ENCODE measurements around the gene HP.
"Not testable (repeated sequence)": the region's sequence is repeated elsewhere in the genome, so short reads cannot be mapped to it uniquely, and the experiment has no call there.

HP gene, protein sequence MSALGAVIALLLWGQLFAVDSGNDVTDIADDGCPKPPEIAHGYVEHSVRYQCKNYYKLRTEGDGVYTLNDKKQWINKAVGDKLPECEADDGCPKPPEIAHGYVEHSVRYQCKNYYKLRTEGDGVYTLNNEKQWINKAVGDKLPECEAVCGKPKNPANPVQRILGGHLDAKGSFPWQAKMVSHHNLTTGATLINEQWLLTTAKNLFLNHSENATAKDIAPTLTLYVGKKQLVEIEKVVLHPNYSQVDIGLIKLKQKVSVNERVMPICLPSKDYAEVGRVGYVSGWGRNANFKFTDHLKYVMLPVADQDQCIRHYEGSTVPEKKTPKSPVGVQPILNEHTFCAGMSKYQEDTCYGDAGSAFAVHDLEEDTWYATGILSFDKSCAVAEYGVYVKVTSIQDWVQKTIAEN

DNA sequence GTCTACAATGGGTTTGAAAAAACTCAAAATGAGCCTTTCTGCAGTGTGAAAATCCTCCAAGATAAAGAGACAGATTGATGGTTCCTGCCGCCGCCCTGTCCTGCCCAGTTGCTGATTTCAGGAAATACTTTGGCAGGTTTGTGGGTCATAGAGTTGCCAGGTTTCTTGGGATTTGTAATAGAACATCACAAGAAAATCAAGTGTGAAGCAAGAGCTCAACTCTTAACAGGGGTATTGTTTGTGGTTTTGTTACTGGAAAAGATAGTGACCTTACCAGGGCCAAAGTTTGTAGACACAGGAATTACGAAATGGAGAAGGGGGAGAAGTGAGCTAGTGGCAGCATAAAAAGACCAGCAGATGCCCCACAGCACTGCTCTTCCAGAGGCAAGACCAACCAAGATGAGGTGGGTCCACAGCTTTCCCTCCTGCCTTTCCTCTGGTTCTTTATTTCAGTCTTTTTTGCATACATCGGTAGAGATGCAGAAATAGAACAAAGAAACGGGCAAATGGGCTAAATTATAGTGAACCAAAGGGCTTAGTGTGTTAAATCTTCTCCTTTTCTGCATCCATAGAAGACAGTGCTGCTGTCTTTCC, at the start of gene HP:
HP (plus strand) TSS at position 252 of the 594 bp plus-strand sequence; CDS start at position 400, 148 bp downstream.
- not testable (repeated sequence) for DNase-seq

DNA sequence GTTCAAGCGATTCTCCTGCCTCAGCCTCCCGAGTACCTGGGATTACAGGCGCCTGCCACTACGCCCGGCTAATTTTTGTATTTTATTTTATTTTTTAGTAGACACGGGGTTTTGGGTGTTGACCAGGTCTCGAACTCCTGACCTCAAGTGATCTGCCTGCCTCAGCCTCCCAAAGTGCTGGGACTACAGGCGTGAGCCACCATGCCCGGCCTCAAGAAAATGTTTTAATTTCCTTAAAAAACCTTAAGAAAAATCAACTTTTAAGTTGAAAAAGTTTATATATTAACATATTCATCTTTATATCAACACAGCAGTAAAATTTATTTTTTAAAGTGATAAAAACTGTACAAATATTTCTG, 46.3 kb upstream of the HP start:
- DNase-seq = not testable (repeated sequence)

DNA sequence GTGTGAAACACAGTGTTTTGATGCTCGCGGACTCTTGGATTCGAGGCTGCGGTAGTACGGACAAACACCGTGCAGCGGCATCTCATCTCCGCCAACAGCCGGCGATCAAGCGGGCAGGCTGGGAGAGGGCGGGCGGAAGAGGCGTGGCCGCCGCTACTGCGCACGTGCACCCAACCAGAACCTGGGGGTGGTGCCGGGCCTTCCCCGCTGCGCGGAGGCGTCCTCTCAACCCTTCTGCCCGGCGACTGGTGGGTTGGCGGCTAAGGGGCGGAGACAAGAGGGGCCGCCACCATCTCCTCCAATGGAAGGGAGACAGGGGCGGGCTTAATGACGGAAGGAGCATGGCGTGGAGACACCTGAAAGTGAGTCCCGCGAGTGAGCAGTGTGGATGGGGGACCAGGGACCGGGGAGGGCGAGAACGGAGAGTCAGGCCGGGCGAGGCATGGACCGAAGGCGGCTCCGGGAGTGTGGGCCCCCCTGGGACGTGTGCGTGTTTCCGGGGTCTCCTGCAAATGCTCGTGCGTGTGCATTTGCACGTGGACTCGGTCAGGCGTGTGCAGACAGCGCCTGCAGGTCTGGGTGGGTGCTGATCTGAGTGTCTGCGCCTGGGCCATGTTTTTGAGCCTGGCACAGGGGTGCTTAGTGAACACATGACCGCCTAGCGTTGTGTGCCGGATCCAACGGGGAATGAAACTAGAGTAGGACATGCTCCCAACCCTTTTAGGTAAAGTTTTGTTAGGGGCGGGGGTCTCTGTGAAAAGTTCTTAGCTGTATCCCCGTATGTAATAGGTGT, 45.7 kb upstream of the HP start, which contains the start of gene DHODH:
DHODH (plus strand) TSS at position 321 of the 793 bp plus-strand sequence; CDS start at position 342, 21 bp downstream.
- DNase-seq = peak; percentile 97 to 98

DNA sequence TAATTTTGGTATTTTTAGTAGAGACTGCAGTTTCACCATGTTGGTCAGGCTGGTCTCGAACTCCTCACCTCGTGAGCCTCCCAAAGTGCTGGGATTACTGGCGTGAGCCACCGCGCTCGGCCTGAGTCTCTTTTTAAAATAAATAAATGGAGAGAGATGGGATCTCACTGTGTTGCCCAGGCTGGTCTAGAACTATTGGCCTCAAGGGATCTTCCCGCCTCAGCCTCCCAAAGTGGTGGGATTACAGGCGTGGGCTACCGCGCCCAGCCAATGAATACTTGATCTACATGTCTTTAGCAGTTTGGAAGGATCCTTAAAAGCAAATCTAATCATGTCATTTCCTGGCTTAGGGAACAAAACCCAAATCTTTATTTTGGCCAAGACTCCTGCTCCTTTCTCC, 44.5 kb upstream of the HP start:
- DNase-seq = no peak

DNA sequence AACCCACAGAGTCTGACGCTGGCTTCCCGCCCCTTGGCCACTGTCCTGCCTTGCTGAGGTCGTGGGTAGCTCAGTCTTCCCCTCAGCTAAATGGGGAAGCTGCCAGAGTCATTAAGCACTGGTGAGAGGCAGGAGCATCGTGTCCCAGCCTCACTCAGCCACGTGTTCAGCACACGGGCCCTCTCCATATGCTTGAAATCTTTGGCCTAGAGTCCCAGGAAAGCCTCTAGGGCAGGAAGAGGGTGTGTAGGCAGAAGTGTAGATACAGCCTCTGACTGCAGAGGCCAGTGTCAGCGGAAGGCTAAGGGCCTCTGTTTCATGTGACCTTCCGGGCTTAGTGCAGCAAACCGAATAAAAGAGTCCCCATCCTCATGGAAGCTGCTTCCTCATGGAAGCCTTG, 41.7 kb upstream of the HP start:
- no peak for DNase-seq

DNA sequence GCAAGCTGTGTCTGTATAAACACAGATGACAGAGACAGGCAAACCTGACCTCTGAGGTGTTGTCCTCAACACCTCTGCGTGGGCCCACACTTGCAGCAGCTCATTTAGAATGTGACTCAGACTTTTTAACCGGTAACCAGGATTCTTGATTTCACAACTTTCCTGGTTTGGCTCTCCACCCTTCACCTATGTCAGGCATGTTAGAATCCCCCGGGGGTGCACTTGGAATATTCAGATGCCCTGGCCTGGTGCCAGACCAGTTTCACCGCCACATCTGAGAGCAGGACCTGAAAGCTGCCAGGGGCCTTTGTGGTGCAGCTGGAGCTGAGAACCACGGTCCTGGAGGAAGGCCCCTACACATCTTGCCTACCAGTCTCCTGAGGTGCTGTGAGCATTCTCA, 40.9 kb upstream of the HP start:
- no peak for DNase-seq

DNA sequence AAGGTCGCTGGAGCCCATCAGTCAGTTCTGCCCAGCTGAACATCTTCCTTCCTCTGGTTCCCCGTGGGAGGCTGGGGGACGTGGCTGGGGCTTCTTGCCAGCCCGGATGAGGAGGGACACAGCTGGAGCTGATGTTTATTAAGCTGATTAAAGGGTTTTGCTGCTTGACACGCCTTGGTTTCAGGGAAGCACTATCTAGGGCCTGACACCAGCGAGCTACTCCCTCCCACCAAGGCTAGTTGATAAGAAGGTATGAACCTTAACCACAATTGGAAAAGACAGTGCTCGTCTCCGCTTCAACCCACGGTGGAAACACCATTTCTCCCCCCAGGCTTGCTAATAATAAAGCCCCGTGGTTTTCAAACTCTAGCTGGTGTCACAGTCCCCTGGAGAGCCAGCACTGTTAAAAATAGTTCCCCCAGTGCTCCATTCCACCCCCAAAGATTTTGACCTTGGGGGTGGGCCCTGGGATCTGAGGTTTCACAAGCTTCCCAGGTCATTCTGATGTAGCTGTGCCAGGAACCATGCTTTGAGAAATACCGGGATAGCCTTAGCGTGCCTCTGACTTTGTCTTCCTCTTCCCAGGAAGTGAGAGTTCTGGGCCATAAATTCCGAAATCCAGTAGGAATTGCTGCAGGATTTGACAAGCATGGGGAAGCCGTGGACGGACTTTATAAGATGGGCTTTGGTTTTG, 40.3 kb upstream of the HP start:
- no peak for DNase-seq

DNA sequence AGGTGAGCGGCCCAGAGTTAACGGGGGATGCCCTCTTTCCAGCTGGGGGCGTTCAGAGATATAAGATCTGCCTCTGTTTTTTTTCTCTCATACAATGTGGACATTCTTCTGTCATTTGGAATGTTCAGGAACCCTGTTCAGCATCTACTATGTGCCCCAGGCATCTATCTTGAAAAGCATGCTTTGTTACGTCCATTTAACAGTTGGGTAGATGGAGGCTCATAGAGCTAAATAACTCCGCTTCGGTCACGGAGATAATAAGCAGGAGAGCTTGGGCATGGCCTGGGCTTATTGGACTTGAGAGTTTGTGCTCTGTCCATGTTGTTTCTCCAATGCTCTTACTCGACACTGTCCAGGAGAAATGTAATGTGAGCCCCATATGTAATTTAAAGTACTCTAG, 39.6 kb upstream of the HP start:
- no peak for DNase-seq

DNA sequence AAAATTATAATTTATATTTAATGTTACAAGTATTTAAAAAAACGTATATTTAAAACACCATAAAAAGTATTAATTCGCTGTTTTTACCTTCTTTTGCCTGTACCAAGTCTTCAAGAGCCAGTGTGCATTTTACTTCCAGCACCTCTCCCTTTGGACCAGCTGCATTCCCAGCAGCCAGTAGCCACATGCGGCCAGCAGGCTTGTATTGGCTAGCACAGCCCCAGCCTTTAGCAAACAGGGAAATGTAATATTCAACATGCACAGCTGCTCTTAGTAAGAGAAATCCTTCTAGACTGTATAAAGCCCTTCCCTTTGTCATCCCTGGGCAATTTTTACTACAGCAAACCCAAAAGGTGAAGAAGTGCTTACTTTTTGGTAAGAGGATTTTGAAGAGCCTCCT, 39.2 kb upstream of the HP start:
- no peak for DNase-seq

DNA sequence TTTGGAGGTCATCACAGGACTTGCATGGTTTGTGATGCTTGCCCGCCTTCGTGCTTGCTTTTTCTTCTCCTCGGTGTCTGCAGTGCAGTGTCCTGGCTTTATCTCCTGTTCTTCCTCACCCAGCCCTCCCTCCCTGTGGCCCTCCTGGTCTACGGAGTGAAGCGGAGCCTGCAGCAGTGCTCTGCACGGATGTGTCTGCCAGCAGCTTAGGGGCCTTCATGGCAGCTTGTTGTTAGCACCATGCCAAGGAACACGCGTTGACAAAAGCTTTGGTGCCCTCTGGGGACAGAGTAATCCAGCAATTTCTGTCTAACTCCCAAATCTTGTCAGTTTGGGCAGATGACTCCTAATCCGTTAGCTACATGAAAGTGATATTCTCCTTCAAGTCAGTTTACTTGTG, 35.8 kb upstream of the HP start:
- no peak for DNase-seq

DNA sequence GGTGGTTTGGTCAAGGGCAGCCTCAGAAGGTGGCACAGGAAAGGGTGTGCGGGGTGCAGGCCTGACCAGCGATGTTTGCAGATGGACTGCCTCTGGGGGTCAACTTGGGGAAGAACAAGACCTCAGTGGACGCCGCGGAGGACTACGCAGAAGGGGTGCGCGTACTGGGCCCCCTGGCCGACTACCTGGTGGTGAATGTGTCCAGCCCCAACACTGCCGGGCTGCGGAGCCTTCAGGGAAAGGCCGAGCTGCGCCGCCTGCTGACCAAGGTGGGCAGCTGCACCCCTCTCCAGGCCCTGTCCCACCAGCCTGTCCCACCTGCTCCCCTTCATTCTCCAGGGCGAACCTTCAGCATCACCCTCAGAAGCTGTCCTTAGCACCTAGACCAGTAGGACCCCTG, 33.3 kb upstream of the HP start:
- no peak for DNase-seq

DNA sequence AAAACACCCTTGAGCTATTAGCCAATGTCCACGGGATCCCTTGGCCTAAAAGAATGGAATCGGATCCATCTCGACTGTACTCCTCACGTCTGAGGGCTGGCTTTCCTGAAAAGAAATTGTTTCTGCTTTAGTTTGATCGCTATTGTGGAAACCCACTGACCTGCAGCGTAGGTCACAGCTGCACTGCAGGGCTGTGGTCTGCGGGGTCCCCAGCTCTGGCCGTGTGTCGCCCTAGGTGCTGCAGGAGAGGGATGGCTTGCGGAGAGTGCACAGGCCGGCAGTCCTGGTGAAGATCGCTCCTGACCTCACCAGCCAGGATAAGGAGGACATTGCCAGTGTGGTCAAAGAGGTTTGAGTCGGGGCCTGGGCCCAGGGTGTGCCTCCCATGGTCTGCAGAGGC, 32.2 kb upstream of the HP start:
- DNase-seq = no peak

DNA sequence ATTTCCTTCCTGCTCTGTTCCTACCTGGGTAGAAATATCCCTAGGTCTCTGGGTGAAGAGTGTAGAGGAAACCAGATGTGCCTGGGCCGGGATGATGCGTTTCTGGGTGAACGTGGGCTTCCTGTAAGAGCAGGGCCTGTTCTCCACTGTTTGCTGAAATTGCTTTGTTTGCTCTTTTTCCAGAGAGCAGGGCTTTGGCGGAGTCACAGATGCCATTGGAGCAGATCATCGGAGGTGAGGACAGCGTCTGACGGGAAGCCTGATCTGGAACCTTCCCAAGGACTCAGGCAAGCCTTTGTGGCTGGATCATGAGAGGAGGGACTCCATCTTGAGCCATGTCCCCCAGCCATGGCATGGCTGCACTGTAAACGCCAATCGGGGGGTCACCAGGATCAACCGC, 30.3 kb upstream of the HP start:
- no peak for DNase-seq

DNA sequence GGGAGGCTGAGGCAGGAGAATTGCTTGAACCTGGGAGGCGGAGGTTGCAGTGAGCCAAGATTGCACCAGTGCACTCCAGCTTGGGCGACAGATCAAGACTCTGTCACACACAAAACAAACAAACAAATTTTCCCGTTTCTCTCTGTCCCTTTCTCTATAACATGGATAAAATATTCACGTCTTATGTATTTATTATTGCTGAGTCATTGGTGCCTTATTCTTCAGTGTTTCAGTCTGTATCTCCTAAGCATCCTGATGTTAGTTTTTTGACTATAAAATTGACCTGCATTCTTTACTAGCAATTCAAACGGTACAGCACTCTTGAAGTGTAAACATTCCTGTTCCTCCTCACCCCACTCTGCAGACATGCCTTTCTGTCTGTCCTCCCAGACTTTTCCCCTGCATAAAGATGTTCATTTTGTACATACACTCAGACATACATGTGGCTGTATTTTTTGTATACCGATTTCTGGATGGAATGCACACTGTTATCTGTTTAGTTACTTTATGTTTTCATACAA, 29.4 kb upstream of the HP start:
- no peak for DNase-seq

DNA sequence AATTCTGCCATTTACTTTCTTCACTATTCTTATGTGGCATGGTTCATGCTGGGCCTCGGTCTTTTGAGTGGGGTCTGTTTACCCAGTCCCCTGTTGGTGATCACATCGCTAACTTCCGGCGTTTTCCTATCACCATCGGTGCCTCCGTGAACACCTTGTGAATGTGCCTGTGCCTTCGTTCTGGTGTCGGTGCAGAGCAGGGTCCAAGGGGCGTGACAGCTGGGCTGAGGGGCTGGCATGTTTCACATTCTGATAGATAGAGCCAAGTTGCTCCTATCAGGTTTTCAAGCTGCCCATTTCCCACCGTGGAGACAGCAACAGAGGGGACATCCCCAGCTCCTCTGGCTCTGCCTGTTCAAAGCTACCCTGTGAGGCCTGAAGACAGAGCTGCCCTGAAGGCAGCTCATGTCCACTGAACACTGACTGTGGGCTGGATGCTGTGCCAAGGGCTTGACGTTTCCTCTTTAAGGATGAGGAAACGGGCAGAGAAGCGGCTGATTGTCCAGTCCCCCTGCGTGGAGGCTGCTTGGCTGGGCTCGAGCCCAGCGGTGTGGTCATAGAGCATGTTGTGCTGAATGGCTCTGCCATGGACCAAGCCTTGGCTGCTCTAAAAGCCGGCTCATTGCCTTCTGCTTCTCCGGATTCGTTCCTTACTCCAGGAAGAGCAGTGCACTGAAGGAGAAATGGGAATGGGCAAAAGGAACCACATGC, 28.7 kb upstream of the HP start:
- DNase-seq = no peak

DNA sequence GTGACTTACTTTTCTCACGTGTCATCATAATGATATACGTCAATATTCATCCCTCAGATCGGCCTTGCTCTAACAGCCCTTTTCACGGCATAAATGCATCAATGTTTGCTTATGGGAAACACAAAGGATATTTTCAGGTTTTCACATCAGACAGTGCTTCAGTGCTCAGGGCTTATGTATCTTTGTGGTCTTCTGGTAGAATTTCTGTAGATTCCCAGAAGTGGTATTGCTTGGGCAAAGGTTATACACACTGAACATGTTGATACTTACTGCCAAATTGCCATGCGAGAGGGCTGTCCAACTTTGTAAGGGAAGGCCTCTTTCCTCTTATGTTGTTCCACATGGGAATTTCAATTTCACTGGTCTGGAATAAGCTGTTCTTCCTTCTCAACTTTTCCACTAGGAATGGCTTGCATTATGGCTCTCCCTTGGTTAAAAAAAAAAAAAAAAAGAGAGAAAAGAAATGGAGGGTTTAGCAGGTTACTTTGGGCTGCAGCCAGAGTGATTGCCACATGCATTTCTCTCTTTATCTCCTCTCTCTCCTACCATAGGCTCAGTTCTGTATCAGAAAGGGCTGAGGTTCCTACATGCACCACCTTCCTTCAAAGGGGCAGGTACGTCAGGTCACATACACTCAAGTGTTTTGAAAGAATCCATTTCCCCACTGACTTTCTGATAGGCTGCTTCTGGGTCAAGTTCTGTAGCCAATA, 26.5 kb upstream of the HP start:
- no peak for DNase-seq

DNA sequence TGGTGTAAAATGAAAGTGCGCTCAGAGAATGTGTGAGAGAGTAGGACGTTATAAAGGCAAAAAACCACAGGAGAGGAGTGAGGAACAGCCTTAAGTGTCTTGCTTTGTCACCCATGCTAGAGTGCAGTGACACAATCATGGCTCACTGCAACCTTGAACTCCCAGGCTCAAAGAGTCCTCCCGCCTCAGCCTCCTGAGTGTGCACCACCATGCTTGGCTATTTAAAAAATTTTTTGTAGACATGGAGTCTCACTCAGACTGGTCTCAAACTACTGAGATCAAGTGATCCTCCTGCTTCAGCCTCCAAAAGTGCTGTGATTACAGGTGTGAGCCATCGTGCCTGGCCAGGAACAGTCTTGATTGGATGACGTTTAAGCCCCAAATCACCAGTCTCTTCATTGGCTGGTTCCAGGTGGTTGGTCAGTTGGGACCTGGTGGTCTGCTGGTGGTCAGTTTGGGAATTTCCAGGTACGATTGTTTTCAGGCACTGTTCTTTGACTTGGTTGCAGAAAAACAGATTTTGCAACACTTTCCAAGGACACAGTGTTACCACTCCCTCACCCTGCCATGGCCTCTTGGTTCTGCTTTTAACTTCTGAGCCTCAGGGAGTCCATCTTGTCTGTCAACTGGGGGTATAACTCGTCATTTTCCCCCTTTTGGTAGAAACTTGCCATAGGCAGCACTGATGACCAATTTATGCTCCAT, 24.6 kb upstream of the HP start:
- no peak for DNase-seq

DNA sequence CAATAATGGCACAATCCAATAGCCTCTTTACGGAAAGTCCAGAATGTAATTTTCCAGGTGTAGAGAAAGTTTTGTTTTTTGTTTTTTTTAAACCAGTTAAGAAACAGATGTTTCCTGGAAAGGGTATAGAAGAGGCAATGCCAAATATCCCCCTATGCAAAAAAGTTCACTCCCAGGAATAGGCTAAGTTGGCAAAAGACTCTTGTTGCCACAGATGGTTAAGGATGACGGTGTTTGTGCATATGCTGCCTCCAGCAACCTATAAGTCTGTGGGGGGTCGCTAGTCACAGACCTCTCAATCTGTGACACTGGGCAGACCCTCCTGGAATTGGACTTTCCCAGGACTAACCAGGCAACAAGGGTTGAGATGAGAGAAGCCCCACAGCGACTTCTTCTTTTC, 20.9 kb upstream of the HP start:
- DNase-seq = no peak

DNA sequence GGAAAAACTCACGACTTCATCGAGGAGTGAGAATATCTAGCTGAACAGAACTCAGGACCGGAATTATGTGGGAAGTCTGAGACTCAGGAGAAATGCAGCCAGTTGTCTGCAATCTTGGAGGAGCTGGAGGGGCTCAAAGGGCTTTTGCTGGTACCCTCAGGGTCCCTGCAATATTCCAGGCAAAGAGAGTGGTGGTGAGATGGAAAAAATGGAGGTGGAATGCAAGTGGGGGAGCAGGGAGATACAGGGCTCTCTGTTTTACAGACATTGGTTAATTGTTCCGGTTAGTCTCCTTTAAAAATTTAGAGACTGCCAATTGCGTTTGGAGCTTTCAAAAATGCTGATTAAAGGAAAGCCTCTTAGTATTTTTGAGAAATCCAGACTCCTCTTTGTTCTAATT, 18.2 kb upstream of the HP start:
- DNase-seq = no peak

DNA sequence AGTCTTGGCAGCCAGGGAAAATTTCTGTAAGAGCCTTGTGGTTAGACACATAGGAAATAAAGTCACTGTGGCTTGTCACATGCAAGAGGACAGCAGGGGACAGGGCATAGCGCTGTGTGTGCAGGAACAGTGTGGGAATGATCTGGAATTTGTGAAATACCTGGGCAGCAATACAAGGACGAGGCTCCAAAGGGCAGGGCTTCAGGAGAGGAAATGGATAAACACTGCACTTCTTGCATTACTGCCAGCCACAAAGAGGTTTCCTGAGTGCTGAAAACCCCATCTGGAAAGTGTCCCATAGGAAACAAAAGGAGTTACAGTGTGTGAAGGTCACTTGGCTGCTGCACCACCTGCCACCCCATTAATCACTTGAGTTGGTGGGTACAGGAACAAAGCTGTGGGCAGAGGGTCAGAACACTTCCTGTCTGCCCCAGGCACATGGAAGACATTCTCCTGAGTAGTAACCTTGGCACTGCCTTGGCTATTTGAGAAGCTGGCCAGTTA, 12.1 kb upstream of the HP start:
- DNase-seq = no peak

DNA sequence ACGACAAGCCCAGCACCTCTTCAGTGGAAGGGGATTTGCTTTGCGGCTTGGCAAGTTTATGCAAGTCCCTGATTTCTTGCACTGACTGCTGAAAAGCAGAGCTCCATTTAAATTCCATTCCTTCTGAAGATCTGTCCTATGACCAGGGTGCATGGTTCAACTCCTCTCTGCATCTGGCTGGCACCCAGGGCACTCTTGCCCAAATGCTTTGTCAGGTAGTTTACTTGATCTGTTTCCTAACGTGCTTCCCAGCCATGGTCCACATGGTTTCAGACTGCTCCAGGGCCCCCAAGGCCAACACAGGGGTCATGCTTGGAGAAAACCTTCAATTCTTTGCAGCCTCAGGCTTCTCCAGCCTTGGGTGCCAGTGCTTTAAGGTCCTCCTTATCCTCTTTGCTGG, 11.2 kb upstream of the HP start:
- no peak for DNase-seq
